HepG2 (cell line): ENCODE results near the gene SDCCAG8. TPM values are rescaled to one million over a fixed set of nuclear protein-coding genes. Genes with fewer than 3 reads are reported as not detected.

Source experiments
- ARNTL ChIP-seq: sonication (generic); formaldehyde crosslinking; IDR thresholded peaks from 2 replicates; pipeline ENCODE4 v1.4.0; 2020; ENCODE audit warnings: mild to moderate bottlenecking, missing genetic modification reagents
- CEBPZ ChIP-seq: IDR thresholded peaks from 2 replicates; pipeline ENCODE4 v1.6.1; 2012; ENCODE audit warnings: low read length, improper control_type of control experiment
- ETV5 ChIP-seq: IDR thresholded peaks from 2 replicates; pipeline ENCODE4 v1.6.1; 2018; ENCODE audit warnings: missing biosample characterization, missing genetic modification reagents, inconsistent platforms, borderline replicate concordance
- KMT2A ChIP-seq: sonication (generic); formaldehyde crosslinking; IDR thresholded peaks from 2 replicates; pipeline ENCODE4 v1.4.0; 2020; ENCODE audit warnings: missing genetic modification reagents
- MLLT10 ChIP-seq: sonication (generic); formaldehyde crosslinking; IDR thresholded peaks from 2 replicates; pipeline ENCODE4 v1.4.0; 2020; ENCODE audit warnings: missing genetic modification reagents
- NR2F6 ChIP-seq, 2 experiments: IDR thresholded peaks; 2 replicates each; pipeline ENCODE4 v1.6.1; 2016; ENCODE audit warnings: antibody characterized with exemption in 1 of 2, mild to moderate bottlenecking in 1 of 2
- NRL ChIP-seq: sonication (generic); formaldehyde crosslinking; IDR thresholded peaks from 2 replicates; pipeline ENCODE4 v1.5.0; 2020; ENCODE audit warnings: missing genetic modification reagents, mild to moderate bottlenecking, moderate library complexity, borderline replicate concordance
- PLRG1 ChIP-seq: fragments of 450-650 bp; conservative IDR thresholded peaks from 2 replicates; pipeline ENCODE4 v1.6.1; 2016
- SMYD3 ChIP-seq: sonication (generic); formaldehyde crosslinking; IDR thresholded peaks from 2 replicates; pipeline ENCODE4 v1.8.1; 2023; ENCODE audit warnings: mild to moderate bottlenecking, missing genetic modification reagents
- SP1 ChIP-seq, 2 experiments: fragments of 450-650 bp in 1 of 2; sonication (generic) in 1 of 2; formaldehyde crosslinking in 1 of 2; IDR thresholded peaks; 2 replicates each; pipeline versions ENCODE4 v1.4.0 to v1.6.1; 2016 to 2020; ENCODE audit warnings: missing genetic modification reagents in 1 of 2
- SP140L ChIP-seq: sonication (generic); formaldehyde crosslinking; IDR thresholded peaks from 2 replicates; pipeline ENCODE4 v1.4.0; 2020; ENCODE audit warnings: missing genetic modification reagents, borderline replicate concordance
- ZMYM2 ChIP-seq: sonication (generic); formaldehyde crosslinking; IDR thresholded peaks from 2 replicates; pipeline ENCODE4 v1.8.0; 2022; ENCODE audit warnings: mild to moderate bottlenecking, missing genetic modification reagents
- ZNF136 ChIP-seq: sonication (generic); formaldehyde crosslinking; IDR thresholded peaks from 2 replicates; pipeline ENCODE4 v1.8.1; 2022; ENCODE audit warnings: low read depth, mild to moderate bottlenecking, moderate library complexity, missing genetic modification reagents
- ZNF180 ChIP-seq: sonication (generic); formaldehyde crosslinking; IDR thresholded peaks from 2 replicates; pipeline ENCODE4 v1.4.0; 2020; ENCODE audit warnings: low read depth, missing genetic modification reagents, borderline replicate concordance
- ZNF260 ChIP-seq: sonication (generic); formaldehyde crosslinking; IDR thresholded peaks from 2 replicates; pipeline ENCODE4 v1.4.0; 2020; ENCODE audit warnings: missing genetic modification reagents, low read depth, mild to moderate bottlenecking, borderline replicate concordance
- ZNF292 ChIP-seq: sonication (generic); formaldehyde crosslinking; IDR thresholded peaks from 2 replicates; pipeline ENCODE4 v1.8.1; 2022; ENCODE audit warnings: mild to moderate bottlenecking, low read depth, missing genetic modification reagents, borderline replicate concordance
- ZNF382 ChIP-seq: sonication (generic); formaldehyde crosslinking; IDR thresholded peaks from 2 replicates; pipeline ENCODE4 v1.5.0; 2020; ENCODE audit warnings: missing genetic modification reagents, mild to moderate bottlenecking, borderline replicate concordance
- ZNF75D ChIP-seq: sonication (generic); formaldehyde crosslinking; IDR thresholded peaks from 2 replicates; pipeline ENCODE4 v1.8.1; 2023; ENCODE audit warnings: missing genetic modification reagents, mild to moderate bottlenecking, borderline replicate concordance
- ZNF761 ChIP-seq: sonication (generic); formaldehyde crosslinking; conservative IDR thresholded peaks from 2 replicates; pipeline ENCODE4 v1.4.0; 2020; ENCODE audit warnings: mild to moderate bottlenecking, missing genetic modification reagents
- ZNF772 ChIP-seq: sonication (generic); formaldehyde crosslinking; IDR thresholded peaks from 2 replicates; pipeline ENCODE4 v1.5.0; 2020; ENCODE audit warnings: mild to moderate bottlenecking, missing genetic modification reagents
- ZNF891 ChIP-seq: sonication (generic); formaldehyde crosslinking; IDR thresholded peaks from 2 replicates; pipeline ENCODE4 v1.5.0; 2020; ENCODE audit warnings: mild to moderate bottlenecking, missing genetic modification reagents
- polyA plus RNA-seq, 8 experiments: library from polyadenylated mRNA; depleted of rRNA in 3 of 8; stranded (reverse) in 7 of 8; unstranded in 1 of 8; fragments of >200 nt; fragmentation: Illumina TruSeq in 4 of 8; extraction: Trizol in 4 of 8; gene quantifications; 2 replicates each; pipeline versions ENCODE4 v1.2.1 to v1.2.3, GENCODE V29; 2011 to 2016; ENCODE audit warnings: low read depth in 4 of 8, missing spikeins in 1 of 8, mixed read lengths in 1 of 8; ENCODE audit not compliant: insufficient read depth in 1 of 8
- total RNA-seq, 5 experiments: library from RNA; depleted of rRNA; stranded (reverse); fragments of >200 nt; fragmentation: Illumina TruSeq; extraction: Trizol; gene quantifications; 2 replicates each; pipeline ENCODE4 v1.2.3, GENCODE V29; 2016; ENCODE audit warnings: low read depth in 1 of 5
- TF ChIP-seq, protein P1 (sequence below): conservative IDR thresholded peaks from 2 replicates; pipeline ENCODE4 v1.6.1; 2018; ENCODE audit warnings: missing genetic modification reagents
- TF ChIP-seq, protein P2 (sequence below): sonication (generic); formaldehyde crosslinking; IDR thresholded peaks from 2 replicates; pipeline ENCODE4 v1.5.1; 2020; ENCODE audit warnings: missing genetic modification reagents, mild to moderate bottlenecking, borderline replicate concordance

The SDCCAG8 gene
- total and polyA plus RNA-seq, 2 of the 13 experiments (the other 11 are each of a cell fraction or from before 2014, with no cell fraction given): 9.5 to 13.4 TPM

GRCh38 chr1:243254927-243255790, 682 bp upstream of the SDCCAG8 start, which contains the start of gene CEP170 (continued):
- 0 out of 2 replicates have a peak, but pooled peaks have one; percentile 27 for TF ChIP-seq ZNF292 (CRISPR knock-in tag)
- TF ChIP-seq ZNF382 (CRISPR knock-in tag): no peak
- peak; percentile 43; the same call in 1 of the 2 replicates for TF ChIP-seq ARNTL (CRISPR knock-in tag)
- TF ChIP-seq, protein P1, sequence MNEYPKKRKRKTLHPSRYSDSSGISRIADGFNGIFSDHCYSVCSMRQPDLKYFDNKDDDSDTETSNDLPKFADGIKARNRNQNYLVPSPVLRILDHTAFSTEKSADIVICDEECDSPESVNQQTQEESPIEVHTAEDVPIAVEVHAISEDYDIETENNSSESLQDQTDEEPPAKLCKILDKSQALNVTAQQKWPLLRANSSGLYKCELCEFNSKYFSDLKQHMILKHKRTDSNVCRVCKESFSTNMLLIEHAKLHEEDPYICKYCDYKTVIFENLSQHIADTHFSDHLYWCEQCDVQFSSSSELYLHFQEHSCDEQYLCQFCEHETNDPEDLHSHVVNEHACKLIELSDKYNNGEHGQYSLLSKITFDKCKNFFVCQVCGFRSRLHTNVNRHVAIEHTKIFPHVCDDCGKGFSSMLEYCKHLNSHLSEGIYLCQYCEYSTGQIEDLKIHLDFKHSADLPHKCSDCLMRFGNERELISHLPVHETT (CRISPR knock-in tag): peak; percentile 84
- no peak for TF ChIP-seq ZNF260
- no peak for TF ChIP-seq MLLT10
- TF ChIP-seq SMYD3 (CRISPR knock-in tag): no peak
- no peak for TF ChIP-seq CEBPZ
- TF ChIP-seq, protein P2, sequence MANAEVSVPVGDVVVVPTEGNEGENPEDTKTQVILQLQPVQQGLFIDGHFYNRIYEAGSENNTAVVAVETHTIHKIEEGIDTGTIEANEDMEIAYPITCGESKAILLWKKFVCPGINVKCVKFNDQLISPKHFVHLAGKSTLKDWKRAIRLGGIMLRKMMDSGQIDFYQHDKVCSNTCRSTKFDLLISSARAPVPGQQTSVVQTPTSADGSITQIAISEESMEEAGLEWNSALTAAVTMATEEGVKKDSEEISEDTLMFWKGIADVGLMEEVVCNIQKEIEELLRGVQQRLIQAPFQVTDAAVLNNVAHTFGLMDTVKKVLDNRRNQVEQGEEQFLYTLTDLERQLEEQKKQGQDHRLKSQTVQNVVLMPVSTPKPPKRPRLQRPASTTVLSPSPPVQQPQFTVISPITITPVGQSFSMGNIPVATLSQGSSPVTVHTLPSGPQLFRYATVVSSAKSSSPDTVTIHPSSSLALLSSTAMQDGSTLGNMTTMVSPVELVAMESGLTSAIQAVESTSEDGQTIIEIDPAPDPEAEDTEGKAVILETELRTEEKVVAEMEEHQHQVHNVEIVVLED (CRISPR knock-in tag): peak; percentile 66; the same call in 1 of the 2 replicates
- 0 out of 2 replicates have a peak, but pooled peaks have one; percentile 30 for TF ChIP-seq ZNF761 (CRISPR knock-in tag)
- no peak for TF ChIP-seq ZNF772 (CRISPR knock-in tag)
- no peak for TF ChIP-seq NR2F6 (IDR thresholded peaks at IDR 0.05)
- no peak for TF ChIP-seq NR2F6 (CRISPR knock-in tag; IDR thresholded peaks at IDR 0.05)
- TF ChIP-seq SP140L: no peak
- TF ChIP-seq ETV5 (CRISPR knock-in tag): peak; percentile 7; the same call in 1 of the 2 replicates
- TF ChIP-seq KMT2A (CRISPR knock-in tag): peak; percentile 30; the same call in 1 of the 2 replicates
- TF ChIP-seq ZNF75D: no peak
- TF ChIP-seq NRL (CRISPR knock-in tag): 0 out of 2 replicates have a peak, but pooled peaks have one; percentile 37
- TF ChIP-seq ZNF136 (CRISPR knock-in tag): no peak; the same call in 1 of the 2 replicates
- no peak for TF ChIP-seq SP1 (IDR thresholded peaks at IDR 0.05)
- no peak for TF ChIP-seq SP1 (CRISPR knock-in tag; IDR thresholded peaks at IDR 0.05)
- TF ChIP-seq ZMYM2 (CRISPR knock-in tag): no peak
- TF ChIP-seq ZNF180 (CRISPR knock-in tag): no peak
- TF ChIP-seq PLRG1: no peak
- TF ChIP-seq ZNF891 (CRISPR knock-in tag): peak; percentile 54; the same call in 1 of the 2 replicates
